ENCODE results near the gene MRPS34. TPM values are rescaled to one million over a fixed set of nuclear protein-coding genes. Genes with fewer than 3 reads are reported as not detected.
A peak's percentile ranks its signal among the peaks of the same experiment; 100 is the strongest.

Gene MRPS34
- total and polyA plus RNA-seq, 4 donors: 42.4 to 100 (median 58.7) TPM

DNA sequence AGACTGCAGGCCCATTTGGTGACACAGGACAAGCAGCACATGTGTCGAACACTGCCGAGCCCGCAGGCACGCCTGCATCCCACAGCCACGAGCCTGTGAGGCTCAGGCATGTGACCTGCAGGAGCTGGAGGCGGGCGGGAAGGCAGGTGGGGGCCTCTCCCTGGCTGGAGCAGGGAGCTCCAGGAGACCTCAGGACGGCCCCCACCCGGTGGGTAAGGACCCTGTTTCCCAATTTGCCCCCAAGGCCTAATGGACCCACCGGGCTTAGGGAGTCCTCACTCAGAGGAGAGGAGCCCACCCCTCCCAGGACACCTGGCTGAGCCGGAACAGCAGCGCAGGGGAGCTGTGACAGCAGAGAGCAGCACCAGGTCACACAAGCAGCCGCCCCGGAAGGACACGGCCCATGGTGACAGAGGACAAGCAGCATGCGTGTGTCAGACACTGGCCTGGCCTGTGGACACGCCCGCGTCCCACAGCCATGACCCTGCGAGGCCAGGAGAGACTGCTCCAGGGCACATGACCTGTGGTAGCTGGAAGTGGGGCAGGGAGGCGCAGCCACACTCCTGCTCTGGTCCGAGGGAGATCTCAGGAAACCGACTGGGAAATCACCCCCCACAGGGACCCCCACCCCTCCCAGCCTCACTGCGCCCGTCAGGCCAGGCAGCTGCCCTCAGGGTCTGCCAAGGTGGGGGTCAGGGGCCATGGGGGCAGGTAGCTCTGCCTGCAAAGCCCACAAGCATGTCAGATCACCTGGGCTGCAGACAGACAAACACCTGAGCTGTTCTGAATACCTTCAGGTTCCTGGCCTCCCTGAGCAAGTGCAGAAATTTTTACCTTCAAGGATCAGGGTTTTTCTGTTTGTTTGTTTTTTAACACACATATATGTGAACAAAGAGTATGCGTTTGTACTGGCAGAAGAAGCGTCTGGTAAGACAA is 7.1 kb upstream of the MRPS34 start:
- peak overlapping the region in 1 of 2 donors; percentile 11 for H3K9ac ChIP-seq (ENCODE audit: low read depth in 1 of 2, low read length in 2 of 2)
- peaks cover 14 to 55% (median 34%) of the 10 kb centered on the region in 4 donors for H3K4me1 ChIP-seq (ENCODE audit: control insufficient read depth in 4 of 4, insufficient read depth in 4 of 4, low read length in 3 of 4)
- no peaks in the 10 kb centered on the region for H3K9me3 ChIP-seq (ENCODE audit: control insufficient read depth in 4 of 4, low read length in 3 of 4)
- 46% methylated on average over 27 of the region's 27 CpGs for WGBS
- peaks cover 0 to 18% (median 9%) of the 10 kb centered on the region in 4 donors for H3K36me3 ChIP-seq (ENCODE audit: control insufficient read depth in 4 of 4, insufficient read depth in 3 of 4, low read depth in 1 of 4, low read length in 3 of 4)
- TF ChIP-seq, protein P1, sequence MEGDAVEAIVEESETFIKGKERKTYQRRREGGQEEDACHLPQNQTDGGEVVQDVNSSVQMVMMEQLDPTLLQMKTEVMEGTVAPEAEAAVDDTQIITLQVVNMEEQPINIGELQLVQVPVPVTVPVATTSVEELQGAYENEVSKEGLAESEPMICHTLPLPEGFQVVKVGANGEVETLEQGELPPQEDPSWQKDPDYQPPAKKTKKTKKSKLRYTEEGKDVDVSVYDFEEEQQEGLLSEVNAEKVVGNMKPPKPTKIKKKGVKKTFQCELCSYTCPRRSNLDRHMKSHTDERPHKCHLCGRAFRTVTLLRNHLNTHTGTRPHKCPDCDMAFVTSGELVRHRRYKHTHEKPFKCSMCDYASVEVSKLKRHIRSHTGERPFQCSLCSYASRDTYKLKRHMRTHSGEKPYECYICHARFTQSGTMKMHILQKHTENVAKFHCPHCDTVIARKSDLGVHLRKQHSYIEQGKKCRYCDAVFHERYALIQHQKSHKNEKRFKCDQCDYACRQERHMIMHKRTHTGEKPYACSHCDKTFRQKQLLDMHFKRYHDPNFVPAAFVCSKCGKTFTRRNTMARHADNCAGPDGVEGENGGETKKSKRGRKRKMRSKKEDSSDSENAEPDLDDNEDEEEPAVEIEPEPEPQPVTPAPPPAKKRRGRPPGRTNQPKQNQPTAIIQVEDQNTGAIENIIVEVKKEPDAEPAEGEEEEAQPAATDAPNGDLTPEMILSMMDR (IDR thresholded peaks at IDR 0.05; ENCODE audit: low read depth, low read length, missing input control): no peak
- TF ChIP-seq FOXA1 (IDR thresholded peaks at IDR 0.05) (no peak), EGR1 (IDR thresholded peaks at IDR 0.05; ENCODE audit: low read depth in 2 of 2) (peak in 1 of 2 donors; percentile 26), YY1 (IDR thresholded peaks at IDR 0.05) (no peak), NR2F2 (IDR thresholded peaks at IDR 0.05) (no peak), RXRA (IDR thresholded peaks at IDR 0.05) (peak; percentile 89 to 93), GABPA (IDR thresholded peaks at IDR 0.05 in 1 of 2, conservative IDR thresholded peaks at IDR 0.05 in 1 of 2) (peak; percentile 57 to 85), HNF4A (conservative IDR thresholded peaks at IDR 0.05) (peak; percentile 73 to 79), JUND (IDR thresholded peaks at IDR 0.05) (no peak), FOXA2 (IDR thresholded peaks at IDR 0.05) (no peak), SP1 (IDR thresholded peaks at IDR 0.05) (peak; percentile 73), HNF4G (IDR thresholded peaks at IDR 0.05) (no peak), RAD21 (IDR thresholded peaks at IDR 0.05) (peak in 1 of 2 donors; percentile 37), TAF1 (conservative IDR thresholded peaks at IDR 0.05) (no peak)
- TF ChIP-seq, protein P2, sequence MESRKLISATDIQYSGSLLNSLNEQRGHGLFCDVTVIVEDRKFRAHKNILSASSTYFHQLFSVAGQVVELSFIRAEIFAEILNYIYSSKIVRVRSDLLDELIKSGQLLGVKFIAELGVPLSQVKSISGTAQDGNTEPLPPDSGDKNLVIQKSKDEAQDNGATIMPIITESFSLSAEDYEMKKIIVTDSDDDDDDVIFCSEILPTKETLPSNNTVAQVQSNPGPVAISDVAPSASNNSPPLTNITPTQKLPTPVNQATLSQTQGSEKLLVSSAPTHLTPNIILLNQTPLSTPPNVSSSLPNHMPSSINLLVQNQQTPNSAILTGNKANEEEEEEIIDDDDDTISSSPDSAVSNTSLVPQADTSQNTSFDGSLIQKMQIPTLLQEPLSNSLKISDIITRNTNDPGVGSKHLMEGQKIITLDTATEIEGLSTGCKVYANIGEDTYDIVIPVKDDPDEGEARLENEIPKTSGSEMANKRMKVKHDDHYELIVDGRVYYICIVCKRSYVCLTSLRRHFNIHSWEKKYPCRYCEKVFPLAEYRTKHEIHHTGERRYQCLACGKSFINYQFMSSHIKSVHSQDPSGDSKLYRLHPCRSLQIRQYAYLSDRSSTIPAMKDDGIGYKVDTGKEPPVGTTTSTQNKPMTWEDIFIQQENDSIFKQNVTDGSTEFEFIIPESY (IDR thresholded peaks at IDR 0.05): no peak
- TF ChIP-seq, protein P3, sequence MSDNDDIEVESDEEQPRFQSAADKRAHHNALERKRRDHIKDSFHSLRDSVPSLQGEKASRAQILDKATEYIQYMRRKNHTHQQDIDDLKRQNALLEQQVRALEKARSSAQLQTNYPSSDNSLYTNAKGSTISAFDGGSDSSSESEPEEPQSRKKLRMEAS (IDR thresholded peaks at IDR 0.05): no peak
- TF ChIP-seq, protein P4, sequence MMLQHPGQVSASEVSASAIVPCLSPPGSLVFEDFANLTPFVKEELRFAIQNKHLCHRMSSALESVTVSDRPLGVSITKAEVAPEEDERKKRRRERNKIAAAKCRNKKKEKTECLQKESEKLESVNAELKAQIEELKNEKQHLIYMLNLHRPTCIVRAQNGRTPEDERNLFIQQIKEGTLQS (IDR thresholded peaks at IDR 0.05): no peak
- TF ChIP-seq, protein P5, sequence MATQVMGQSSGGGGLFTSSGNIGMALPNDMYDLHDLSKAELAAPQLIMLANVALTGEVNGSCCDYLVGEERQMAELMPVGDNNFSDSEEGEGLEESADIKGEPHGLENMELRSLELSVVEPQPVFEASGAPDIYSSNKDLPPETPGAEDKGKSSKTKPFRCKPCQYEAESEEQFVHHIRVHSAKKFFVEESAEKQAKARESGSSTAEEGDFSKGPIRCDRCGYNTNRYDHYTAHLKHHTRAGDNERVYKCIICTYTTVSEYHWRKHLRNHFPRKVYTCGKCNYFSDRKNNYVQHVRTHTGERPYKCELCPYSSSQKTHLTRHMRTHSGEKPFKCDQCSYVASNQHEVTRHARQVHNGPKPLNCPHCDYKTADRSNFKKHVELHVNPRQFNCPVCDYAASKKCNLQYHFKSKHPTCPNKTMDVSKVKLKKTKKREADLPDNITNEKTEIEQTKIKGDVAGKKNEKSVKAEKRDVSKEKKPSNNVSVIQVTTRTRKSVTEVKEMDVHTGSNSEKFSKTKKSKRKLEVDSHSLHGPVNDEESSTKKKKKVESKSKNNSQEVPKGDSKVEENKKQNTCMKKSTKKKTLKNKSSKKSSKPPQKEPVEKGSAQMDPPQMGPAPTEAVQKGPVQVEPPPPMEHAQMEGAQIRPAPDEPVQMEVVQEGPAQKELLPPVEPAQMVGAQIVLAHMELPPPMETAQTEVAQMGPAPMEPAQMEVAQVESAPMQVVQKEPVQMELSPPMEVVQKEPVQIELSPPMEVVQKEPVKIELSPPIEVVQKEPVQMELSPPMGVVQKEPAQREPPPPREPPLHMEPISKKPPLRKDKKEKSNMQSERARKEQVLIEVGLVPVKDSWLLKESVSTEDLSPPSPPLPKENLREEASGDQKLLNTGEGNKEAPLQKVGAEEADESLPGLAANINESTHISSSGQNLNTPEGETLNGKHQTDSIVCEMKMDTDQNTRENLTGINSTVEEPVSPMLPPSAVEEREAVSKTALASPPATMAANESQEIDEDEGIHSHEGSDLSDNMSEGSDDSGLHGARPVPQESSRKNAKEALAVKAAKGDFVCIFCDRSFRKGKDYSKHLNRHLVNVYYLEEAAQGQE (IDR thresholded peaks at IDR 0.05): no peak
- no peak overlapping the region for H3K4me3 ChIP-seq (ENCODE audit: low read depth in 1 of 3, low read length in 3 of 3)
- no peak for DNase-seq (ENCODE audit: low spot score)
- no peaks in the 10 kb centered on the region for H3K27me3 ChIP-seq (ENCODE audit: control insufficient read depth in 4 of 4, insufficient read depth in 4 of 4, low read length in 3 of 4)
- peak overlapping the region; percentile 84 to 87 for H3K27ac ChIP-seq (ENCODE audit: low read depth in 1 of 2, low read length in 2 of 2)

All from liver (tissue), 9 donors.